HG02642 (cell line): ENCODE measurements around the gene TRIM42.

Experiments
- ATAC-seq: cut with Tn5 transposase; IDR thresholded peaks from one replicate; pipeline ENCODE4 v1.9.1; 2021; ENCODE audit warnings: mild to moderate bottlenecking; ENCODE audit not compliant: unreplicated experiment, poor library complexity

The TRIM42 gene

GRCh38 chr3:140677764-140678163 lies at the start of gene TRIM42:
Gene TRIM42 (plus strand): TSS chr3:140678064. CDS start chr3:140678230, 166 bp downstream.
- ATAC-seq: no peak

DNA sequence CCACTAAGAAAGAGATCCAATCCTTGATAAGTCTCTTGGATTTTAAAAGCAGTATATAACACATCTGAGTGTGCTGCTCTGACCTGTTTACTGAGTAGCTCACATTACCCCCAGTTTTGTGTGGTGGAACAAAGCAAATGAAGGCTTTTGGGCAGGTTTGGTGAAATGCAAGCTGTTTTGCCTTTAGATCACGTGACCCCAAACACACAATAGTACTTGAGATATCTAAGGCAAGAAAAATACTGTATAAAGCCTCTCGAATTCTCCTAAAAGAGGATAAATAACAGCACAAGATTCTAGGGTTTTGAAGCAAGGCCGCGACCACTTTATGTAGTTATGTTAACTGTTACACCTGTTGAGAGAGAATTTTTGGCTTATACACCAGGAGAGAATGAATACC lies 49.3 kb upstream of the TRIM42 start:
- ATAC-seq: no peak

DNA sequence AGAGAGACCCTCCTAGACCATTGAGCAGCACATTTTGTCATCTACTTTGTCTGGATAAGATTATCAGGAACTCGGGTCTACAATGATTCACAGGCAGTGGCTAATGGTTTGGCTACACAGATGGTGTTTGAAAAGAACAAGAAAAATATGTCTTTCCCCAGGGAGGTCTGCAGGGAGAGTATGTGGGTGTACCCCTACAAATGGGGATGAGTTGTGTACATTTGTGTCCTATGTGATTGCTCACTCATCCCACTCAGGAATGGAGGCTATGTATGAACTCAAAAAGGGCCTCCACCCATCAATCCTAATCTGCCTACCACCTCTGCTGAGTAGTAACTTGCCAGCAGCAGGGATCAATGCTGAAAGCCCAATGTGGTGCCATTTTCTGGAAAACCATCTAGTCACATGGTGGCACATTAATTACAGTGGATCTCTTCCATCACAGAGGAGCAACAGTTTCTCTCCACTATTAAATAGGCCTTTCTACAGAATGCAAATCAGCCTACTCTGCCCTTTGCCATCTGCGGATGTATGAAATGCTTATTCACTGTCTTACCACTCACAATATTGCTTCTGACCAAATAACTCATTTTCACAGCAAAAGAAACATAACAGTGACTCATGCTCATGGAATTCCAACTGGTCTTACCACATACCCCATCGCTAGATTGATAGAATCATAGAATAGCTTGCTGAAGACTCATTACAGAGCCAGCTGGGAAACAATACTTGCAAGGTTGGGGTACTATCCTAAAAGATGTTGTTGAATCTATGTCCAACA lies 48.3 kb upstream of the TRIM42 start:
- ATAC-seq: no peak

- ATAC-seq: no peak
Measured at GRCh38 chr3:140630366-140630765, 47.5 kb upstream of the TRIM42 start.

DNA sequence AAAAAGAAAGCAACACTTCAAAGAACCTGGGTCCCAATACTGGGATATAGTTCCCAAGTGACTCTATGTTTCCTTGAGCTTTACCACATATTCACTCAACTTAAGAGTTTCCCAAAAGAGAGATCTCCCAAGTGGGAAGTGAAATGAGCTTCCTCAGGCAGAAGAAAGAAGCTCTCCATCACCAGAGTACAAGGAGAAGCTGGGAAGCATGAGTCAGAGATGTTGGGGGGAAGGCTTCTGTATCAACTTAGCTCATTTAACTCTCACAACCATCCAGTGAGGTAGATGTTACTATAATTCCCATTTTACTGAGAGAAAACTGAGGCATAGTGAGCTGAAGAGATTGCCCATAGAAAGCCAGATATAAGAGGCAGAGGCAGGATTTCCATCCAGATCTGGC lies 47.0 kb upstream of the TRIM42 start:
- no peak for ATAC-seq

- no peak for ATAC-seq
Measured at GRCh38 chr3:140635276-140635675, 42.6 kb upstream of the TRIM42 start.

GRCh38 chr3:140636406-140637138 lies 41.3 kb upstream of the TRIM42 start:
- ATAC-seq: no peak

GRCh38 chr3:140651287-140651686 lies 26.6 kb upstream of the TRIM42 start:
- ATAC-seq: no peak

DNA sequence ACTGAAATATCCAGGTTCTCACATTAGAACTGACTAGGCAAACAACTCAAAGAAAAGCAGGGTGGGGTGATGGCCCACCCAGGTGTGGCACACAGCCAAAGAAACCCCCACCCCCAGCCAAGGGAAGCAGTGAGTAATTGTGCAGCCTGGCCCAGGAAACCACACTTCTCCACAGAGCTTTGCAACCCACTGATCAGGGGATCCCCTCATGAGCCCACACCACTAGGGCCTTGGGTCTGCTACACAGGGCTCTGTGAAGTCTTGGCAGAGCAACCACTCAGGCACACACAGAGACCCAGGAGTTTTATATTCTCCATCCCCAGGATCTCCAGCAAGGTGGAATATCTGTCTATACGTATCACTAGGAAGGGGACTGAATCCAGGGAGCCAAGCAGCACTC lies 22.2 kb upstream of the TRIM42 start:
- ATAC-seq: peak; percentile 80

GRCh38 chr3:140664111-140664510 lies 13.8 kb upstream of the TRIM42 start:
- ATAC-seq: no peak

- ATAC-seq: no peak
Measured at GRCh38 chr3:140682586-140682985, 4.7 kb downstream of the TRIM42 start.

DNA sequence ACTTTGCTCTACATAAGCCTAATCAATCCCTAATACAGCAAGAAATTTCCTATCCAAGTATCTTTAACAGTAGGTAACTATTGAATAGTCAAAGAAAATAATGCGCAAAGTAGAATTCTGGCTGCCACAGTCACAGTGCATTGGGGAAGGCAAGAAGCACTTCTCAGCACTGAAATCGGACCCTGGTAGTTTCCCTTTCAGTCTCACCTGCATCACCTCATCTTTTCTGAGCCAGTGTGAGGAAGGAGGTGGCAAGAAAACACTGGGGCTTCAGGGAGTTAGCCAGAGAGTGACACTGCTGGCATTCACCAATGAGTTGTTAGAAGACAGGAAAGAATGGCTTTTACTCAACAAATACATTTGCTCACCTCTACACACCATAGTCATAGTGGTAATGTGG lies 8.3 kb downstream of the TRIM42 start:
- no peak for ATAC-seq

GRCh38 chr3:140686948-140687347 lies 9.1 kb downstream of the TRIM42 start:
- ATAC-seq: no peak

GRCh38 chr3:140695361-140696061 lies 17.6 kb downstream of the TRIM42 start:
- peak; percentile 66 for ATAC-seq

DNA sequence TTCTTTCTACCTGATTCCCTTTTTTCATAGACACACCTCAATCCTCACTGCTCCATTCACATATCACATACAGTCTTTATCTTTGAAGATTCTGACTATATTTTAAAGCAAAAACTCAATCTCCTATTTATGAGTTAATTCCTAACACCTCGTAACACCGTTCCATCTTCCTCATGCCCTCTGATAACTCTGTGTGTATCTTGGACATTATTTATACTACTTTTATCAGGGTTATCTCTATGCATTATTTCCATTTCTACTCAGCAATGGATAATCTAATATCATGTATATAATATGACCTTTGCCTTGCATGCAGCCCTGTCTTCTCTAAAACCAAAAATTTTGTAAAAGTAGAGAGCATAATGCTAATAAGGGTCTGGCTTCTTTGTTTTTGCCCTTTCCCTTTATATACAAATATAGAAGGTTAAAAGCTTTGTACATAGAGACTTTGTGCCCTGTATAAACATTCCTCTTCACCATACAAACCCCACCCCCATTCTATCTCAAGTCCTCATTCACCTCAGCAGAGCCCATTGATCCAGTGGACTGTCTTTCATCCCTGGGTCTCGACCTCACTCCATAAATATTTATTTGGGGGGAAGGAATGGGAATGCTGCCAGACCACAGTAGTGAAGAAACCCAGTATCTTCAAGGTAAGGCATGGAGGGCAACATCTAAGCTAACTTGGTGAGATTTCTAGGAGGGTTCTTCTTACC lies 21.8 kb downstream of the TRIM42 start:
- ATAC-seq: no peak

DNA sequence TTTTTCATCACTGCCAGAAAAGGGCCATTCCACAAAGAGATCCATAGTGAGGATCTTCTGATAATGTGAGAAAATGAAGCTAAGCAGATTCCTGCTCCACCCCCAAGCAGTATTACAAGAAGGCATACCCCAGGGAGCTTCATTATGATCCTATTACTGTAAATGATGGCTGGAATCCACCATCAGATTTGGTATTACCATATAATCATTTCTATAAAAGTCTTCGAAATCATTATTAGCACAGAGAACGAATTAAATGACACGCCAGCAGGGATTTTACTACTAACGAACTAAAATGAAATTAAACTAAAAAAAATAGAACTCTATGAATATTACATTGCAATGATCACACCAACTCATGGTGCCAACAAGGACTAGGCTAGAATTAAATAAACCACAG lies 24.4 kb downstream of the TRIM42 start:
- no peak for ATAC-seq

GRCh38 chr3:140703496-140703895 lies 25.6 kb downstream of the TRIM42 start:
- ATAC-seq: no peak

DNA sequence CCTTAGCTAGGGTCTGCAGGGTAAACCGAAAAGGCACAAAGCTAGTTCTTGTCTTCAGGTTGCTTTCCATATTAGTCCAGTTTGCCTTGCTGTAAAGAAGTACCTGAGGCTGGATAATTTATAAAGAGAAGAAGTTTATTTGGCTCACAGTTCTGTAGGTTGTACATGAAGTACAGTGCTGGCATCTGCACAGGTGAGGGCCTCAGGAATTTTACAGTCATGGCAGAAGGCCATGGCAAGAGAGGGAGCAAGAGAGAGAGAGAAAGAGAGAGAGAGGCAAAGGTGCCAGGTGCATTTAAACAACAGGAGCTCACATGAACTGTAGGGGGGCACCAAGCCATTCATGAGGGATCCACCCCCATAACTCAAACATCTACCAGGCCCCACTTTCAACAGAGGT lies 26.9 kb downstream of the TRIM42 start:
- no peak for ATAC-seq

GRCh38 chr3:140705954-140706353 lies 28.1 kb downstream of the TRIM42 start:
- ATAC-seq: no peak

DNA sequence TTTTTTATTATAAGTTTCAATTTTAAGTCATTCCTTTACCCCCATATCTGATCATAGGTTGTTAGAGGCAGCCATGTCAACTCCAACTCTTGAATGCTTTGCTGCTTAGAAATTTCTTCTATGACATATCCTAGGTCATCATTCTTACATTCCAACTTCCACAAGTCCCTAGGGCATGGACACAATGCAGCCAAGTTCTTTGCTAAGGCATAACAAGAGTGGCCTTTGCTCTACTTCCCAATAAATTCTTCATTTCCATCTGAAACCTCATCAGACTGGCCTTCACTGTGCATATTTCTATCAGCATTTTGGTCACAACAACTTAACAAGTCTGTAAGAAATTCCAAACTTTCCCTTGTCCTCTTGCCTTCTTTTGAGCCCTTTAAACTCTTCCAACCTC lies 28.5 kb downstream of the TRIM42 start:
- ATAC-seq: no peak

DNA sequence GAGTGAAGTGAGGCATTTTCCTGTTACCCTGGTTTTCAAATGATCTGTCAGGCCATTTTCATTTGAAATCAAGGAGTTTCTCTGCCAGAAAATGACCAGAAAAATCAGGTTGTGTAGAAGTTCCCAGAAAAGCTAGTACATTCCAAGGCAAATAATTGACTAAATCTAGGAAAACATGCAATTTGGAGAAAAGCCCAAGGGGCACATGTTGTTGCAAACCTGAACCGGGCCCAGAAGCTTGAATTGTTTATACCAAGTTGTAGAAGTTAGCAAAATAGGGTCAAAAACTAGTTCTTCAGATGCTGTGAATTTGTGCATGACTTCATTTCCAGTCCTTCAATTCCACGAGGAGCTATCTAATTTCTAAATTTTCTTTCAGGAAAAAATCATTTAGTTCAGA lies 31.0 kb downstream of the TRIM42 start:
- ATAC-seq: no peak
